AG08395 (cell line): ENCODE data around the gene SELPLG.
A peak's percentile ranks its signal among the peaks of the same experiment; 100 is the strongest.
"Not testable (repeated sequence)": the region's sequence is repeated elsewhere in the genome, so short reads cannot be mapped to it uniquely, and the experiment has no call there.

Experiments used
- DNase-seq: peaks from one replicate; pipeline ENCODE4 v3.0.0; 2012; ENCODE audit warnings: mixed read lengths, low spot score

Gene SELPLG

DNA sequence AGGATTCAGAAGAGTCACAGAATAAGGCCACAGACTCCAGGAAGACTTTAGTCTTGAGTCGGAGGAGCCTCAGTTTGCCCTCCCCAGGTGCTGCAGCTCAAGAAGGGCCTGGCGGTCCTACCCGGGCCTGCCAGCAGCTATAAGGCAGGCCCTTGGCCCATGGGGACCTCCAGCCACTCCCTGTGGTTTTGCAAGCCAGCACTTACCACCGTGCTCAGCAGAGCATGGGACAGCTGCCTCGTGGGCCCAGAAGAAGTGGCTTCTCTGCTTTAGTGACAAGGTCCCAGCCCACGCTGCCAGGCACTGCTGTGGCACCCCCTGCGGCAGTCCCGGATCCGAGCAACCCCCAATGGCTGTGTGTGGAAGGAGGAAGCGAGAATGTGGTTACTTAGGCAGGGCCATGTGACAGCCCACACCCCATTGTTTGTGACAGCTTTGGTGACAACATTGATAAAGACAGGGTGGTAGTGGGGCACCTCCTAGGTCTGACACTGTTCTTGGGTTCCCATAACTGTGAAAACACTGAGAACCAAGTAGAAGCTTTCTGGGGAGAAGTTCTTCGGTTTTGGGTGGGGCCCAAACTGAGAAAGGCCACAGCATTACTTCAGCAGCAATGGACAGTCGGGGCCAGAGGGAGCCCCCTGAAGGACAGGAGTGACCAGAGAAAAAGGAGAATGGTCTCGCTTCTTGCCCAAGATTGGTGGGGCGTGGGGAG is at the start of gene SELPLG:
SELPLG (minus strand) TSS at position 361 of the 715 bp plus-strand sequence. CDS start 9,587 bp downstream, outside the sequence.
- no peak for DNase-seq

DNA sequence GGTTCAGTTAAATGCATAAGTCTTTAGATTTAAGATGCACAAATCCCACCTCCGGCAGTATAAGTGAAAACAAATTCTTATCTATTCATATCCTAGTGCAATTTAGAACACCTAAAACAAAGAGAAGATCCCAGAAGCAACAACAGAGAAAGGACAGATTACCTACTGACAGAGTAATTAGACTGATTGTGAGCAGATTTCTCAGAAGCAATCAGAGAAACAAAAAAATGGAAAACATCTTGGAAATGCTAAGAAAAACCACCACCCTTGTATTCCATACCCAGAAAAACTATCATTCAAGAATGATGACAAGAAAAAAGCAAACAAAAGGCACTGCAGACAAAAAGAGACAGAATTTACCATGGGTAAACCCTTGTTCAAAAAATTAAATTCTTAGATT is 47.6 kb upstream of the SELPLG start:
- DNase-seq = no peak

GRCh38 chr12:108679106-108679681 is 45.5 kb upstream of the SELPLG start:
- DNase-seq = no peak

DNA sequence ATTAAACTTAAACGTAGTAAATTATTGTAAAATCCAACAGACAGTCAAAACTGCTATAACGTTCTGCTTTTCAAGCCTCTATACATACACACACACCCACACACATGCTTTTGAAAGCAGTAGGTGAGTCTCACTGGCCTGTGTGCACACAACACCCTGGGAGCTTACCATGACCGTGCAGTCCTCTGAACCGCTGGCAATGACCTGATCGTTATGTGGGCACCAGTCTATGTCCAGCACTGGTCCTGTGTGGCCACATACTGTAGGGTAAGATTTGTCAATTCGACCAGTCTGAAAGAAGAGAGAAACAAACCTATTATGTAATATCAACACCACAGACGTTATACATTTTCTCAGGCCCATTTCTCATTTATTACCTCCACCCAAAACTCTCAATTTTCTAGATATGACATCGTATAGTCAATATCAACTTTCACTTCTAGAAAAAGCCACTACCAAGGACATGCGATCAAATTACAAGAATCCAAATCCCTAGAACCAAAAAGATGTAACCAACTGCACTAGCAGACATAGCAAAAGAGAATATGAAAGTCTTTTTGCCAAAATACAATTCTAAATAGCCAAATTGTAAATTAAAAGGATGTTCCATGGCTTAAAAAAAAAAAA is 44.5 kb upstream of the SELPLG start:
- DNase-seq = no peak

- no peak for DNase-seq
These were observed 43.7 kb upstream of the SELPLG start for GRCh38 chr12:108677381-108677780.

GRCh38 chr12:108676707-108677106 is 43.0 kb upstream of the SELPLG start:
- DNase-seq = no peak

DNA sequence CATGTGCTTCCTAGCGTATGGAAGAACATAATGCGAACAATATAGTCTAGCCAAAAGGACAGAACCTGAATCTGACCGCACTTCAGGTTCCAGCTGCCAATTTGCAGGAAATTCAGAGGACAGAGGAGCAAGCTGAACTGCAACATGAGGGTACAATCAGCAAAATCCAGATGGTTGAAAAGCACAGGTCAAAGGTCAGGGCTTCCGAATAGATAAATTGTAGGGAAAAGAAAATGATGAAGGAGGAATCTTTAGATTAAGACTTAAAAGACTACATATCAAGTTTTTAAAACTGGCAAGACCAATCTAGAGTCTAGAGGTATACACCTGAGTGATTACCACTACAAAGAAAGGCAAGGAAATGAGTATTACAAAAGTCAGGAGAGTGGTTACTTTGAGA is 42.1 kb upstream of the SELPLG start:
- DNase-seq = no peak

DNA sequence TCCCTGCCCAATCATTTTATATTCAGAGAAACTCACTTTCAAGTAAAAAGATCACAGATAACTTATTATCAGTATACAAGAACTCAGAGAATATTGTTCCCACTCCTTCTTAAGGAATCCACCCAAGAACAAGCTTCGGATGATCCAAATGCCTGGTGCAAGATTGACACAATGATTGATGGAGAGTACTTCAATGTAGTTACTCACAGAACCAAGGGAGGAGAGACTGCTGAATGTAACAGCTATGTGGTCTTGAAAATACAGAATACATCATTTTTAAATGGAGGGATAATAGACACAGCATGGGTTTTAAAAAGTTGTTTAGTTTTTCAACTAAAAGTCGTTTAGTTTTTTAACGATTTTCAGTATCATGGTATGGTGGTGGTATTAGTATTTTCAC is 38.4 kb upstream of the SELPLG start:
- DNase-seq = no peak

GRCh38 chr12:108671110-108671509 is 37.4 kb upstream of the SELPLG start:
- no peak for DNase-seq

- no peak for DNase-seq
These were observed 36.5 kb upstream of the SELPLG start for GRCh38 chr12:108670066-108670631.

- no peak for DNase-seq
These were observed 34.8 kb upstream of the SELPLG start for GRCh38 chr12:108668542-108668941.

GRCh38 chr12:108668063-108668462 is 34.4 kb upstream of the SELPLG start:
- DNase-seq = no peak

- DNase-seq = no peak
These were observed 33.7 kb upstream of the SELPLG start for GRCh38 chr12:108667349-108667748.

DNA sequence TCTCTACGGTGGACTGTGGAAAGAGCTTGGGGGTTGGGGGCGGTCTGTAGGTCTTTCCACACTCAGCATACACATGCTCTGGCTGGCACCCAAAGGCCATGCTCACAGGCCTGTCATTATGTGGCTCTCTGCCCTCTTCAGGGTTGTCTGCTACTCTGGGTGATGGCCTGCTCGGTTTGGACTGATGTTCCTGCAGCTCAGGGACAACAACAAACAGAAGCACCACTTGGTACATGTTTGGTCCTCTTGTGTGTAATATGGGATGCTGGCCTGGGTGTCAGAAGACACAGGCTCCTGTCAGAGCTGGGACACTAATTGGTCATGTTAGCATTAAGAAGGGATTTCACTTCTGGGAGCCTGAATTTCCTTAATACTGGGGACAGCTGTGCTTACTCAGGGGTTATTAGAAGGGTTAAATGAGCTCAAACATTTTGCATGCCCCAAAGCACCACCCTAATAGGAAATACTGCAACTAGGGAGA is 32.7 kb upstream of the SELPLG start:
- DNase-seq = peak; percentile 46

DNA sequence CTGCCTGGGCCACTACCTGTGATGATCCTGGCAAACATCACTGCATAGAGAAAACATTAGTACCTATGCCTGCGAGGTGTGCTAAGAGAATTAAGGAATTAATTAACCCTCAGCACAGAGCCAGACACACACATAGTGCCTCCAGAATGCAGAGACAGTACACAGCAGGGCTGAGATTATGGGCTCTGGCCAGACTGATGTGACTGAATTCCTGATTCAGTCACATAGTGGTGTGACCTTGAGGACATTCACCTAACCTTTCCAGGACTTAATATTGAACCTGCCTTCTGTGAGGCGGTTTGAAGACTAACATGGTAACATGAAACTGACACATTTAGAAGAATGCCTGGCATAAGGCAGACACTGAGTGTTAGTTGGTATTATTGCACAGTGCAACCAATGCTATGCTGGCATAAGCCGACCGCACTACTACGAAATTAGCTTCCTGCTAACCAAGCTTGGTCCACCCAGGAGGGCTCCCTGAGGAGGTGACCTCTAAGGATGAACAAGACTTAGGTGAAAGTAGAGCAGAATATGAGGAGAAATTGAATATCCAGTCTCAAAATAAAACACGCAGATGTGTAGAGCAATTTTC is 32.0 kb upstream of the SELPLG start:
- DNase-seq = no peak

DNA sequence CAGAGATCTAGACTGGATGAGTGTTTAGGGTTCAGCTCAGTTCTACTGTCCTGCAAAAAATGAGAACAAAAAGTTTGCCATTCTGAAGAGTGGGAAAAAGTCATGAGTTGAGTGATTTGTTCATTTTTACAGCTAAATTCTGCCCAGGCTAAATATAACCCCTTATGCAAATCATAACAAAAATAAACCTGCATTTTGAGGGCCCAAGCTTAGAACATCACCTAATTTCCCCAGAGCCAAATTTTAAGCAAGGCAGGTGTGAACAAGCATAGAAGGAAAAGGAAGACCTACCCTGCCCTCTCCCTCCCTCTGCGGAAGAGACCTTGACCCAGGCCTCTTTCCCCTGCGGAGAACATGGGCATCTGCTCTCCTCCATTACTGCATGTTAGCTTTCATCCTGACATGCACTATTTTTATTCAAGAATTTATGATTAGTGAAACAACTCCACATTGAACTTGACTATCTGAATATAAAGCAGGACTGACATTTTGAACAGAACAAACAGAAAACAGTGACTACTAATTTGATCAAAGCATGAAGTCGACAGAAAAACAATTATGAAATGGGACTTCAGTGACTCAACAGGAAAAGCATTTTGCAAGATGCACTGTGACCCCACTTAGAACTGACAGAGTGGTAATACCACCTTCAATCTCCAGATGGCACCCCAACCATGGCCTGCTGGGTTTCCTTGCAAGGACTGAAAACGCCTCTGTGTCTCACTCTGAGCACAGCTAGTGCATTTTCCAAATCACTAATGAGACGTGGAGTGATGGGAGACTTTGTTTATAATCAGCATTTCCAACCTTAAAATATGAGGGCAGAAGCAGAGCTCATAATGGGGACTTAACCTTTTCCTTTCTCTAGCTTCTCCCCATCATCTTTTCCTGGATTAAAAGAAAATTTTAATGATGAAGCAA is 30.9 kb upstream of the SELPLG start:
- DNase-seq = peak; percentile 88

GRCh38 chr12:108663324-108664015 is 29.8 kb upstream of the SELPLG start:
- no peak for DNase-seq

- not testable (repeated sequence) for DNase-seq
These were observed 24.4 kb upstream of the SELPLG start for GRCh38 chr12:108658115-108658514.

GRCh38 chr12:108657130-108657745 is 23.5 kb upstream of the SELPLG start:
- no peak for DNase-seq

GRCh38 chr12:108656247-108656646 is 22.6 kb upstream of the SELPLG start:
- not testable (repeated sequence) for DNase-seq
